ENCODE results near the gene FBXW7.

The FBXW7 gene

GRCh38 chr4:152535360-152535902, 461 bp downstream of the FBXW7 start:
- Histone ChIP-seq H3K4me3 (replicated peaks; ENCODE audit: low read depth, low read length) (peak overlapping the region; percentile 86), H3K36me3 (ENCODE audit: control insufficient read depth, insufficient read depth, low read length) (peaks cover 4% of the 10 kb centered on the region), H3K27me3 (replicated peaks; ENCODE audit: control insufficient read depth, insufficient read depth, low read length) (no peaks in the 10 kb centered on the region)
- TF ChIP-seq CTCF (IDR thresholded peaks at IDR 0.05; ENCODE audit: insufficient read depth, low read length, poor library complexity, severe bottlenecking): no peak
- DNase-seq (ENCODE audit: extremely low read depth, insufficient read length): peak; percentile 41

- TF ChIP-seq CTCF (IDR thresholded peaks at IDR 0.05; ENCODE audit: insufficient read depth, low read length, poor library complexity, severe bottlenecking): no peak
- DNase-seq (ENCODE audit: extremely low read depth, insufficient read length): peak; percentile 54
- Histone ChIP-seq H3K4me3 (replicated peaks; ENCODE audit: low read depth, low read length) (peak overlapping the region; percentile 86), H3K36me3 (ENCODE audit: control insufficient read depth, insufficient read depth, low read length) (peaks cover 3% of the 10 kb centered on the region), H3K27me3 (replicated peaks; ENCODE audit: control insufficient read depth, insufficient read depth, low read length) (no peaks in the 10 kb centered on the region)
These were observed 1.1 kb downstream of the FBXW7 start for GRCh38 chr4:152534541-152535359.

- no peak for TF ChIP-seq CTCF (IDR thresholded peaks at IDR 0.05; ENCODE audit: insufficient read depth, low read length, poor library complexity, severe bottlenecking)
- Histone ChIP-seq H3K27me3 (replicated peaks; ENCODE audit: control insufficient read depth, insufficient read depth, low read length) (no peaks in the 10 kb centered on the region), H3K36me3 (ENCODE audit: control insufficient read depth, insufficient read depth, low read length) (peaks cover 2% of the 10 kb centered on the region; the same call in 1 of the 2 replicates), H3K4me3 (replicated peaks; ENCODE audit: low read depth, low read length) (peak overlapping the region; percentile 86)
- no peak for DNase-seq (ENCODE audit: extremely low read depth, insufficient read length)
These were observed 4.4 kb downstream of the FBXW7 start for GRCh38 chr4:152531479-152531878.

GRCh38 chr4:152530600-152530999, 5.3 kb downstream of the FBXW7 start:
- Histone ChIP-seq H3K36me3 (ENCODE audit: control insufficient read depth, insufficient read depth, low read length) (peaks cover 2% of the 10 kb centered on the region; the same call in 1 of the 2 replicates), H3K4me3 (replicated peaks; ENCODE audit: low read depth, low read length) (peak overlapping the region; percentile 86), H3K27me3 (replicated peaks; ENCODE audit: control insufficient read depth, insufficient read depth, low read length) (no peaks in the 10 kb centered on the region)
- TF ChIP-seq CTCF (IDR thresholded peaks at IDR 0.05; ENCODE audit: insufficient read depth, low read length, poor library complexity, severe bottlenecking): no peak
- DNase-seq (ENCODE audit: extremely low read depth, insufficient read length): no peak

GRCh38 chr4:152529880-152530279, 6.0 kb downstream of the FBXW7 start:
- no peaks in the 10 kb centered on the region for H3K27me3 ChIP-seq (replicated peaks; ENCODE audit: control insufficient read depth, insufficient read depth, low read length)
- no peak for TF ChIP-seq CTCF (IDR thresholded peaks at IDR 0.05; ENCODE audit: insufficient read depth, low read length, poor library complexity, severe bottlenecking)
- peaks cover 2% of the 10 kb centered on the region; the same call in 1 of the 2 replicates for H3K36me3 ChIP-seq (ENCODE audit: control insufficient read depth, insufficient read depth, low read length)
- H3K4me3 ChIP-seq (replicated peaks; ENCODE audit: low read depth, low read length): no peak overlapping the region
- DNase-seq (ENCODE audit: extremely low read depth, insufficient read length): no peak

Data from GM06990 (cell line).